HG03280 (cell line): ENCODE results near the gene JARID2.

ENCODE experiments used
- ATAC-seq: cut with Tn5 transposase; IDR thresholded peaks from one replicate; pipeline ENCODE4 v1.9.1; 2021; ENCODE audit warnings: mild to moderate bottlenecking, moderate library complexity; ENCODE audit not compliant: unreplicated experiment

Gene JARID2

GRCh38 chr6:15433511-15433861 is 187.6 kb downstream of the JARID2 start:
- no peak for ATAC-seq

- ATAC-seq, result no peak
Observed at GRCh38 chr6:15434263-15434662, 188.4 kb downstream of the JARID2 start.

- no peak for ATAC-seq
Observed at GRCh38 chr6:15434823-15435380, 189.0 kb downstream of the JARID2 start.

GRCh38 chr6:15435468-15435867 is 189.6 kb downstream of the JARID2 start:
- no peak for ATAC-seq

- no peak for ATAC-seq
Observed at GRCh38 chr6:15436451-15436850, 190.6 kb downstream of the JARID2 start.

- no peak for ATAC-seq
Observed at GRCh38 chr6:15437090-15437635, 191.3 kb downstream of the JARID2 start.

- no peak for ATAC-seq
Observed at GRCh38 chr6:15439410-15440025, 193.6 kb downstream of the JARID2 start.

- no peak for ATAC-seq
Observed at GRCh38 chr6:15440040-15440439, 194.2 kb downstream of the JARID2 start.

- ATAC-seq, result no peak
Observed at GRCh38 chr6:15441215-15441868, 195.5 kb downstream of the JARID2 start.

GRCh38 chr6:15441981-15442380 is 196.1 kb downstream of the JARID2 start:
- ATAC-seq, result no peak

- no peak for ATAC-seq
Observed at GRCh38 chr6:15442467-15442866, 196.6 kb downstream of the JARID2 start.

GRCh38 chr6:15443119-15443830 is 197.4 kb downstream of the JARID2 start:
- no peak for ATAC-seq

GRCh38 chr6:15444081-15444731 is 198.3 kb downstream of the JARID2 start:
- no peak for ATAC-seq

- ATAC-seq, result no peak
Observed at GRCh38 chr6:15444881-15445280, 199.0 kb downstream of the JARID2 start.

GRCh38 chr6:15447546-15448267 is 201.8 kb downstream of the JARID2 start:
- no peak for ATAC-seq

GRCh38 chr6:15449011-15449410 is 203.1 kb downstream of the JARID2 start:
- no peak for ATAC-seq

- no peak for ATAC-seq
Observed at GRCh38 chr6:15451738-15452137, 205.9 kb downstream of the JARID2 start.

GRCh38 chr6:15452182-15452941 is 206.5 kb downstream of the JARID2 start:
- no peak for ATAC-seq

- no peak for ATAC-seq
Observed at GRCh38 chr6:15453186-15453585, 207.3 kb downstream of the JARID2 start.

- no peak for ATAC-seq
Observed at GRCh38 chr6:15453622-15454021, 207.8 kb downstream of the JARID2 start.
